K562 (cell line): ENCODE data around the gene GALNT18. TPM values are rescaled to one million over a fixed set of nuclear protein-coding genes. Genes with fewer than 3 reads are reported as not detected.

Experiments used
- E2F6 ChIP-seq, 2 experiments: IDR thresholded peaks; 2 replicates each; pipeline ENCODE4 v1.6.1; 2011; ENCODE audit warnings: borderline replicate concordance in 1 of 2, control low read depth in 1 of 2, low read depth in 1 of 2, low read length in 1 of 2, mild to moderate bottlenecking in 1 of 2, mixed read lengths in 1 of 2, moderate library complexity in 1 of 2; ENCODE audit not compliant: insufficient read depth in 1 of 2, insufficient read length in 1 of 2, poor library complexity in 1 of 2, severe bottlenecking in 1 of 2; ENCODE audit errors: extremely low read depth in 1 of 2
- HSF4 ChIP-seq: fragments of 250-450 bp; sonication (Bioruptor Pico); IDR thresholded peaks from 2 replicates; pipeline ENCODE4 v2.1.2; 2022; ENCODE audit warnings: mild to moderate bottlenecking, moderate library complexity, borderline replicate concordance
- NCOA2 ChIP-seq, 2 experiments: fragments of 450-650 bp; IDR thresholded peaks; 2 replicates each; pipeline ENCODE4 v1.6.1; 2018; ENCODE audit warnings: mild to moderate bottlenecking in 2 of 2, moderate library complexity in 1 of 2; ENCODE audit not compliant: partially characterized antibody in 2 of 2
- ZNF280A ChIP-seq: fragments of 450-650 bp; IDR thresholded peaks from 2 replicates; pipeline ENCODE4 v1.6.1; 2018; ENCODE audit warnings: mild to moderate bottlenecking, low read depth; ENCODE audit not compliant: partially characterized antibody
- ZNF766 ChIP-seq: fragments of 200-800 bp; sonication (Bioruptor generic); conservative IDR thresholded peaks from 2 replicates; pipeline ENCODE4 v1.6.1; 2016; ENCODE audit warnings: missing genetic modification characterization, missing compliant biosample characterization
- microRNA-seq: library from miRNA; unstranded; fragments of <30 nt; microRNA quantifications from one replicate; pipeline ENCODE4, GENCODE V29; 2018; ENCODE audit warnings: borderline microRNAs expressed
- polyA plus RNA-seq, 8 experiments: library from polyadenylated mRNA; depleted of rRNA in 4 of 8; stranded (reverse) in 5 of 8; unstranded in 3 of 8; fragments of >200 nt; fragmentation: Nextera tagmentation in 2 of 8; fragmentation: Illumina TruSeq in 1 of 8; extraction: Ambion mirVana in 2 of 8; extraction: Trizol in 1 of 8; gene quantifications; 2 replicates each; pipeline versions ENCODE4 v1.2.1 to v1.2.3, GENCODE V29; 2011 to 2014; ENCODE audit warnings: inconsistent platforms in 1 of 8, missing spikeins in 1 of 8
- small RNA-seq: library from RNA; depleted of rRNA; stranded (forward); fragments of <200 nt; gene quantifications from one replicate; pipeline ENCODE3, GENCODE V24; 2014
- total RNA-seq, 7 experiments: library from RNA; depleted of rRNA in 6 of 7; stranded (reverse); fragments of >200 nt in 6 of 7; fragmentation: Illumina TruSeq in 2 of 7; extraction: Trizol in 2 of 7; gene quantifications; 2 replicates each; pipeline versions ENCODE4 v1.2.1 to v1.2.3, GENCODE V29; 2011 to 2021; ENCODE audit warnings: low replicate concordance in 1 of 7

The GALNT18 gene
- total and polyA plus RNA-seq, 9 of the 15 experiments (the other 6 are each of a cell fraction or from before 2014, with no cell fraction given), result not detected

GRCh38 chr11:11227296-11228085 is 394.3 kb downstream of the GALNT18 start (continued):
- TF ChIP-seq HSF4 (no peak), E2F6 (IDR thresholded peaks at IDR 0.05; ENCODE audit: borderline replicate concordance in 1 of 2, extremely low read depth in 1 of 2, insufficient read depth in 1 of 2, insufficient read length in 1 of 2, low read depth in 1 of 2, low read length in 1 of 2, poor library complexity in 1 of 2, severe bottlenecking in 1 of 2) (no peak), ZNF766 (CRISPR knock-in tag) (no peak), ZNF280A (no peak), NCOA2 (IDR thresholded peaks at IDR 0.05; ENCODE audit: partially characterized antibody in 2 of 2) (no peak)

Small RNAs within 50 kb of the gene (microRNA-seq; reads per million reads assigned to microRNA genes)
- gene MIR4299, result not detected

Small RNAs within 50 kb of the gene (small RNA-seq; reads per million reads assigned to genes)
- not detected for gene MIR4299

Other genes starting within 250 kb of the GALNT18 start
- gene USP47, start 220.0 kb upstream of the GALNT18 start, total RNA-seq (2014; rRNA removed), result 51.7 and 53.2 TPM in 2 replicates
- 61.1 and 76.1 TPM in 2 replicates for gene USP47, start 220.0 kb upstream of the GALNT18 start, total RNA-seq (2014; rRNA removed; fragmentation: Illumina TruSeq; extraction: Trizol)
- gene USP47, start 220.0 kb upstream of the GALNT18 start, total RNA-seq (2015; rRNA removed; fragmentation: Illumina TruSeq; extraction: Trizol), result 61.8 and 63.6 TPM in 2 replicates
- gene USP47, start 220.0 kb upstream of the GALNT18 start, total RNA-seq (2021), result 34.1 and 36.1 TPM in 2 replicates
- gene USP47, start 220.0 kb upstream of the GALNT18 start, polyA plus RNA-seq (2011; rRNA removed), result 27.1 and 31.4 TPM in 2 replicates
- gene USP47, start 220.0 kb upstream of the GALNT18 start, polyA plus RNA-seq (2014; fragmentation: Illumina TruSeq; extraction: Trizol), result 32.2 and 34.7 TPM in 2 replicates
- 10 to 100 TPM; 13.1 to 16.4 TPM for gene USP47, start 220.0 kb upstream of the GALNT18 start, polyA plus RNA-seq (2014; fragmentation: Nextera tagmentation; extraction: Ambion mirVana)
- 26.0 and 32.7 TPM in 2 replicates for gene USP47, start 220.0 kb upstream of the GALNT18 start, polyA plus RNA-seq (2014; rRNA removed)